Renal pelvis (tissue), 4 donors: ENCODE measurements around the gene CCDC43. TPM values are rescaled to one million over a fixed set of nuclear protein-coding genes. Genes with fewer than 3 reads are reported as not detected.
"Not testable (repeated sequence)": the region's sequence is repeated elsewhere in the genome, so short reads cannot be mapped to it uniquely, and the experiment has no call there.

Source experiments
- DNase-seq: peaks from one replicate; pipeline ENCODE4 v3.0.0-alpha.2; 2013
- polyA plus RNA-seq, 3 donors: library from polyadenylated mRNA; unstranded; fragments of 120-200 nt; gene quantifications; one replicate each; pipeline ENCODE4 v1.2.1, GENCODE V29; 2013; ENCODE audit not compliant: insufficient read length in 3 of 3

Gene CCDC43
- polyA plus RNA-seq, 3 donors = 33.7 to 34.4 (median 34.2) TPM

- no peak for DNase-seq
These were observed 1.8 kb downstream of the CCDC43 start for GRCh38 chr17:44687756-44688155.

GRCh38 chr17:44683303-44683702 is 6.3 kb downstream of the CCDC43 start:
- DNase-seq = not testable (repeated sequence)

GRCh38 chr17:44677136-44677535 is 12.4 kb downstream of the CCDC43 start:
- DNase-seq = no peak

GRCh38 chr17:44673893-44674292 is 15.7 kb downstream of the CCDC43 start:
- no peak for DNase-seq

GRCh38 chr17:44672479-44673093 is 17.0 kb downstream of the CCDC43 start:
- DNase-seq = no peak

DNA sequence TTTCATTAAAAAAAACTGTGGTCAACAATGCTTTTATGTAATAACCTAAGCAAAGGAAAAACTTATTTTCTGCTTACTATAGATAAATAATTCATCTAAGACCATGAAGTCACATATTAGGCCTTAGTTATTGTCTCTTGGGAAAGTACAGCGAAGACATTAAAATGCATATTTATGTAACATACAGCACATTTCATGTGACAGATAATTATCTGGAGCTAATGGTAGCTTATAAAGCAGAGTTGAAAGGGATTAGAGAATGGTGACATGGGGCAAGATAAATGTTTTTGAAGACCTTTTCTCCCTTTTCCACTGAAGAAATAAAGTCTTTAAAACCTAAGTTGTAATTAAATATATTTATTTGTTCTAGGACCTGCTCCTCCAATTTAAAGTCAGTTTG is 23.6 kb downstream of the CCDC43 start:
- DNase-seq = no peak

DNA sequence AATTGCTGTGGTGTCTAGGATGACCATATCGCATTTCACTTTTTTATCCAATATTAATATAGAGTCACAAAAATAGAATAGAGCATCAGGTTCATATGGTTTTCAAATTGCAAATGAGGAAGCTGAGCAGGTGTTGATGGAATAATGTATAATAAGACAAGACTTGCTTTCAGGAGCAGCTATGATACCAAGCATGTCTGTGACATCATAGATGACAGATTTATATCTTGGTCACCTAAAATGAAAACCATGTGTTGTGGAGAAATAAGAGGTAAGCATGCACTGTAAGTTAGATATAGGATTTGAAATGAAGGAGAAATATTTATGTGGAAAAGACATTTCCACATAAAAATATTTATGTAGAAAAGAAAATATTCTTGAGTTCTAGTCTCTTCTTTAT is 24.7 kb downstream of the CCDC43 start:
- no peak for DNase-seq

GRCh38 chr17:44663095-44663494 is 26.5 kb downstream of the CCDC43 start:
- no peak for DNase-seq

DNA sequence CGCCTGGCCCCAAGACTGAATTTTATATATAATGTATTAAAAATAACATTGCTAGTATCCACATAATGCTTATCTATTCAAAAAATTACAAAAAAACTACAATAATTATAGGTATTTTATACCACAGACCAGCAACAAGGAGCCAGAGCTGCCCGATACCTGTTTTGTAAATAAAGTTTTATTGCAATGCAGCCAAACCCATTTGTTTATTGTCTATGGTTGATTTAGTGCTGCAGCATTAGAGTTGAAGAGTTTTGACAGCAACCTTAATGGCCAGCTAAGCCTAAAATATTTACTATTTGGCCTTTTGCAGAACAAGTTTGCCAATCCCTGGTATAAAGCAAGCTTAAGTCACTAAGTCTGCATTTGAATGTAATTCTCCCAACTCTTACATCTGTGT is 27.7 kb downstream of the CCDC43 start:
- DNase-seq = no peak

GRCh38 chr17:44655983-44656710 is 33.4 kb downstream of the CCDC43 start, which contains the start of gene MEIOC:
Gene MEIOC, plus strand, starts transcription at chr17:44656468. Its CDS starts 146 bp downstream, at chr17:44656614.
- peak; percentile 21 for DNase-seq

- no peak for DNase-seq
These were observed 35.6 kb downstream of the CCDC43 start for GRCh38 chr17:44653954-44654353.

- DNase-seq = no peak
These were observed 36.2 kb downstream of the CCDC43 start for GRCh38 chr17:44653384-44653783.

DNA sequence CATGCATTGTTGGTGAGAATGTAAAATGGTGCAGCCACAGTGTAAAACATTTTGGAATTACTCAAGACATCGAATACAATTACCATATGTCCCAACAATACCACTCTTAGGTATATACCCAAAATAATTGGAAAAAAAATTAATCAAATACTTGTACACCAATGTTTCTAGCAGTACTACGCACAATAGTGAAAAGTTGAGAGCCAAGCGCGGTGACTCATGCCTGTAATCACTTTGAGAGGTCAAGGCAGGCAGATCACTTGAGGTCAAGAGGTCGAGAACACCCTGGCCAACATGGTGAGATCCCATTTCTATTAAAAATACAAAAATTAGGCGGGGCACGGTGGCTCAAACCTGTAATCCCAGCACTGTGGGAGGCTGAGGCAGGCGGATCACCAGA is 36.8 kb downstream of the CCDC43 start:
- no peak for DNase-seq

- DNase-seq = no peak
These were observed 38.3 kb downstream of the CCDC43 start for GRCh38 chr17:44651228-44651627.

- no peak for DNase-seq
These were observed 40.6 kb downstream of the CCDC43 start for GRCh38 chr17:44648963-44649362.

GRCh38 chr17:44647736-44648135 is 41.8 kb downstream of the CCDC43 start:
- no peak for DNase-seq

DNA sequence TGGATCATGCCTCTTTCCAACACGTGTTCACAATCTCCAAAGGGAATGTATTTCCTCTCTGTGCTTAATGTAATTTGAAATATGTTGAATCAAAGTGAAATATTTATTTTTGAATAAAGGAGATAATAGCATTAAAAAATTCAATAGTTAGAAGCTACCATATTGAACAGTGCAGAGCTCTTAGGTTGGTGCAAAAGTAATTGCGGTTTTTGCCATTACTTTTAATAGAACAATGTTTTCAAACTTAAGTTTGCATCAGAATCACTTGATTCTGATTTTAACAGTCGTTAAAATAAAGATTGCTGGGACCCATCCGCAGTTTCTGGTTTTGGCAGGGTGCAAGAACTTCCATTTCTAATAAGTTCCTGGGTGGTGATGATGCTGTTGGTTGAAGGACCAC is 43.3 kb downstream of the CCDC43 start:
- DNase-seq = no peak

DNA sequence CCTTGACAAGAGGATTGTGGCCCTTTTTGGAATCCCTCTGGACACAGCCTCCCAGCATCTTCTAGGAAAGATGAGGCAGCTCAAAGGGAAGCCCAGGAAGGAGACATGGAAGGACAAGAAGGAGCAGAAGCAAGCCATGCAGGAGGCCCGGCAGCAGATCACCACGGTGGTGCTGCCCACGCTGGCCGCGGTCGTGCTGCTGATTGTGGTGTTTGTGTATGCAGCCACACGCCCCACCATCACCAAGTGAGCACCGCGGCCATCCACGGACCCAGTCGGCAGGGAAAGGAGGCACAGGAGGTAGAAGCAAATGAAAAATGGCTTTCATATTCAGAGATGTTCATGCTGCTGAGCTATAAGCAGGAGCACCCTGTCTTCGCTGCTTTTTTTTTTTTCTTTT is 44.2 kb downstream of the CCDC43 start:
- no peak for DNase-seq

- DNase-seq = no peak
These were observed 46.7 kb downstream of the CCDC43 start for GRCh38 chr17:44642834-44643233.

DNA sequence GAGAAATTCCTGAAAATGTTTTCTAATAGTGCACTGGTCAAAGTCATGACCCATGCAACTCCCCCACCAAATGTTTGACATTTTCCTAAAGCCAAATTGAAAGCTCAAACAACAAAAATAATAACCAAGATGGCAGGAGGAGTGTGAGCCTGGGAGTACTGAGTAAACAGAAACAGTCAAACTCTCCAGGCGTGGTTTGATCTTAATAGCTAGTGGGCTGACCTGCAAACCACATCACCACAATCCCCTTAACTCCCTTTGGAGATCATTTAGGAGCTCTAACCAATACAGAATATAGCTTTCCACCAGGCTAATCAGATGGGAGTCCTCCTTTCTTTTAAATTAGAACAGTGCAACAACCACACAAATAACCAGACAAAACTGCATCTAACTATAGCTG is 52.5 kb downstream of the CCDC43 start:
- DNase-seq = no peak

GRCh38 chr17:44636562-44636961 is 53.0 kb downstream of the CCDC43 start:
- DNase-seq = no peak

DNA sequence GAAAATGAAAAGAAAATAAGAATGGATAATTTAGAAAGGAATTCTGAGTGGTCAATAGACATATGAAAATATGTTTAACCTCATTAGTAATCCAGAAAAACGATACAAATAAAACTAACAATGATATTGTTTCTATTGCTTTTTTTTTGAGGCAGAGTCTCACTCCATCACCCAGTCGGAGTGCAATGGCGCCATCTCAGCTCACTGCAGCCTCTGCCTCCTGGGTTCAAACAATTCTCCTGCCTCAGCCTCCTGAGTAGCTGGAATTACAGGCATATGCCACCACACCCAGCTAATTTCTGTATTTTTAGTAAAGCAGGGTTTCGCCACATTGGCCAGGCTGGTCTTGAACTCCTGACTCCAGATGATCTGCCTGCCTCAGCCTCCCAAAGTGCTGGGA is 55.2 kb downstream of the CCDC43 start:
- DNase-seq = not testable (repeated sequence)

GRCh38 chr17:44633998-44634397 is 55.6 kb downstream of the CCDC43 start:
- no peak for DNase-seq

DNA sequence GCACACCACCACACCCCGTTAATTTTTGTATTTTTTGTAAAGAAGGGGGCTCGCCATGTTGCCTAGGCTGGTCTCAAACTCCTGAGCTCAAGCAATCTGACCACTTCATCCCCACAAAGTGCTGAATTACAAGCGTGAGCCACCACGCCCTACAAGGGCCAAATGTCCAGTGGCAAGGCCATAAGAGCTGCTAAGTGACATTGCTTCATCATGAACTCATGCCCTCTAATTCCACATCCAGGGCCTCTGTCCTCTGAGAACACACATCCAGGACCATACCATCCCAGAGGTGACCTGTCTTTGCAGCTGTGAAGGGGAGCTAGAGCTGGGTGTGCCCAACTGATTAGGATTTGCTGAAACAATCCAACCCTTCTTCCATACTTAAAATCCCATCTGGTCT is 58.9 kb downstream of the CCDC43 start:
- DNase-seq = no peak
